HG02840 (cell line): ENCODE data around the gene TICRR.
"Not testable (repeated sequence)": the region's sequence is repeated elsewhere in the genome, so short reads cannot be mapped to it uniquely, and the experiment has no call there.

ENCODE experiments used
- ATAC-seq: cut with Tn5 transposase; IDR thresholded peaks from one replicate; pipeline ENCODE4 v1.9.1; 2021; ENCODE audit warnings: mild to moderate bottlenecking, moderate library complexity, moderate number of reproducible peaks; ENCODE audit not compliant: unreplicated experiment, low FRiP score

The TICRR gene, protein sequence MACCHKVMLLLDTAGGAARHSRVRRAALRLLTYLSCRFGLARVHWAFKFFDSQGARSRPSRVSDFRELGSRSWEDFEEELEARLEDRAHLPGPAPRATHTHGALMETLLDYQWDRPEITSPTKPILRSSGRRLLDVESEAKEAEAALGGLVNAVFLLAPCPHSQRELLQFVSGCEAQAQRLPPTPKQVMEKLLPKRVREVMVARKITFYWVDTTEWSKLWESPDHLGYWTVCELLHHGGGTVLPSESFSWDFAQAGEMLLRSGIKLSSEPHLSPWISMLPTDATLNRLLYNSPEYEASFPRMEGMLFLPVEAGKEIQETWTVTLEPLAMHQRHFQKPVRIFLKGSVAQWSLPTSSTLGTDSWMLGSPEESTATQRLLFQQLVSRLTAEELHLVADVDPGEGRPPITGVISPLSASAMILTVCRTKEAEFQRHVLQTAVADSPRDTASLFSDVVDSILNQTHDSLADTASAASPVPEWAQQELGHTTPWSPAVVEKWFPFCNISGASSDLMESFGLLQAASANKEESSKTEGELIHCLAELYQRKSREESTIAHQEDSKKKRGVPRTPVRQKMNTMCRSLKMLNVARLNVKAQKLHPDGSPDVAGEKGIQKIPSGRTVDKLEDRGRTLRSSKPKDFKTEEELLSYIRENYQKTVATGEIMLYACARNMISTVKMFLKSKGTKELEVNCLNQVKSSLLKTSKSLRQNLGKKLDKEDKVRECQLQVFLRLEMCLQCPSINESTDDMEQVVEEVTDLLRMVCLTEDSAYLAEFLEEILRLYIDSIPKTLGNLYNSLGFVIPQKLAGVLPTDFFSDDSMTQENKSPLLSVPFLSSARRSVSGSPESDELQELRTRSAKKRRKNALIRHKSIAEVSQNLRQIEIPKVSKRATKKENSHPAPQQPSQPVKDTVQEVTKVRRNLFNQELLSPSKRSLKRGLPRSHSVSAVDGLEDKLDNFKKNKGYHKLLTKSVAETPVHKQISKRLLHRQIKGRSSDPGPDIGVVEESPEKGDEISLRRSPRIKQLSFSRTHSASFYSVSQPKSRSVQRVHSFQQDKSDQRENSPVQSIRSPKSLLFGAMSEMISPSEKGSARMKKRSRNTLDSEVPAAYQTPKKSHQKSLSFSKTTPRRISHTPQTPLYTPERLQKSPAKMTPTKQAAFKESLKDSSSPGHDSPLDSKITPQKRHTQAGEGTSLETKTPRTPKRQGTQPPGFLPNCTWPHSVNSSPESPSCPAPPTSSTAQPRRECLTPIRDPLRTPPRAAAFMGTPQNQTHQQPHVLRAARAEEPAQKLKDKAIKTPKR (N-terminal part only)

DNA sequence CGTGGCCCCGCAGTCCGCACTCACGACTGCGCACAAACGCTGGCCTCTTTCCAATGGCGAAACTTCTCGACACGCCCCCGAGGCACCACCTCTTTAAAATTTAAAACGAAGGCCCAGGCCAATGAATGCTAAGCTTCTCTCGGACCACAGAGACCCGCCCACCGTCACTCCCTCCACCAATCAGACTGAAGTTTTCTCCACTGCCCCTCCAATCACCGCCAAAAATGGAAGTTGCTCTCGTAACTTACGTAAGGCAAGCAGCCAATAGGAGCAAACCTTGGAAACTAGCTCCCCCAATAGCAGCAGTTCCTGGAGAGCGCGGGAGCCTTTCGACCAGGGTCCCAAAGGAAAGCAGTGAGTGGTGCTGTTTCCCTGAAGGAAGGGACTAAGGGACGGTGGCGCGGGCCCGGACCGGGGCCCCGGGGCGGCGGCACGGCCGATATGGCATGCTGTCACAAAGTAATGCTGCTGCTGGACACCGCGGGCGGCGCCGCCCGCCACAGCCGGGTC lies at the start of gene TICRR:
Gene TICRR, plus strand, starts transcription at position 324 of the 510 bp plus-strand sequence. Its CDS starts 118 bp downstream, at position 442.
- ATAC-seq, result peak; percentile 98

DNA sequence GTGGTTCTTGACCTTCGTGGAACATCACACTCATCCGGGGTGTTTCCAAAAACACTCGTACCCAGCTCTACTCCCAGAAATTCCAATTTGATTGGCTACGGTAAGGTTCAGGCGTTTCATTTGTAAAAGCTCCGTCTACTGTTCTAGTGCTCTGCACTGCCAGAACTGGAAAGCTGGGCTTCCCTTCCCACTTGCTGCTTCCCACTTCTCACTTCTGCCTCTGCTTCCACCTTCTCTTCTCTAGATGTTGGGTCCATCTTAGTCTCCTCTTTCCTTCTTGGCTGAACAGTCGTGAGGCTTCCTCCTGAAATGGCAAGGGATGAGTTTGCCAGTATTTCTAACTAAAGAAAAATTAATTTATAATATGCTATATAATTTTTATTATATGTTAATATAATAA lies 49.1 kb upstream of the TICRR start:
- ATAC-seq, result no peak

DNA sequence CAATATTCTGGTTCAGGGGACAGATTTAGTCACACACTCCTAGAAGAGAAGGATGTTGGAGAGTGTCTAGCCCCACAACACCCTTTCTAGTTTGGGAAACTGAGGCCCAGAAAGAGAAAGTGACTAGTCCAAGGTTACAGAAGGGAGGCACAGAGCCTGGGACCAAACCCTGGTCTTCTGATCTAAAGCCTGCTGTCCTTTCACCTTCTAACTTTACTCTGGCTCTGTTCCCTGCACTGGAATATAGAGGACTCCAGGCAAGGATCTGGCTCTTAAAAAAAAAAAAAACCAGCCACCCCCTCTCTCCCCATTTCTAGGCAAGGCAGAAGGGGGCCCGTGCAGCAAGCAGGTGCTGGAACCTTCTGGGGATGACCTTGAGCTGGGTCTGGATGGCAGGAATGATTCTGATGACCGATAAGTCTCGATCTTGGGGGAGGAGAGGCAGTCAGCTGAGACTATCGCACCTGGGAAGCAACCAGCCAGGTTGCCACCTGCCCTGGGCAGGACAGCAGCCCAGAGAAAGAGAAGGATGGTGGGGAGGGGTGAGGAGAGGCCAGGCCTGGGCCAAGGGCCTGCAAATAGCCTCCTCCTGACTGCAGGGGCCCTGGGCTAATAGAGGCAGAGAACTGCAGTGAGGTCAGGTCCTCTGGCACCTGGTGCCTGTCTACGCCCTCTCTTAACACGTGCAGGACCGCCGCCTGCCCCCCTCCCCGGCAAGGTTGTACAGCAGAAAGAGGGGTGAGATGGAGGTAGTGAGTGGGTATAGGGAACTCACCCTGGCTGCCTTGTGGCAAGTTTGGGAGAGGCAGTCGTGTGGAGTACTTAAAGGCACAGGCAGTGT lies 48.4 kb upstream of the TICRR start:
- no peak for ATAC-seq

DNA sequence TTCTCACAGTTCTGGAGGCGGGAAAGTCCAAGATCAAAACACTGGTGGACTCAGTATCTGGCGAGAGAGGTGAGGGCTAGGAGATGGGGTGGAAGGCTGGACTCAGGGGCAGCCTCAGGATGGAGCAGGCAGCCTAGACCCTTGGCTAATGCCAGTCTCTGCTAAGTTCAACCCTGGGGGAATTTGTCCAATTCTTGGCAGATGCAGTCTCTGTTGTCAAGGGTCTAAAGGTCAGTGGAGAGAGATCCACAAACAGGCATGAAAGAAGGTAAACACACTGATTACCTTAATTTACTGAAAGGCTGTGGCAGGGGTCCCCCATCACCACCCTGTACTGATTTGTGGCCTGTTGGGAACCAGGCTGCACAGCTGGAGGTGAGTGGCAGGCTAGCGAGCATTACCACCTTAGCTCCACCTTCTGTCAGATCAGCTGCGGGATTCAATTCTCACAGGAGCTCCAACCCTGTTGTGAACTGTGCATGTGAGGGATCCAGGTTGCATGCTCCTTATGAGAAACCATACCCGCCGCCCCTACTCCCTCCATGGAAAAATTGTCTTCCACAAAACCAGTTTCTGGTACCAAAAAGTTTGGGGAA lies 46.4 kb upstream of the TICRR start:
- no peak for ATAC-seq

DNA sequence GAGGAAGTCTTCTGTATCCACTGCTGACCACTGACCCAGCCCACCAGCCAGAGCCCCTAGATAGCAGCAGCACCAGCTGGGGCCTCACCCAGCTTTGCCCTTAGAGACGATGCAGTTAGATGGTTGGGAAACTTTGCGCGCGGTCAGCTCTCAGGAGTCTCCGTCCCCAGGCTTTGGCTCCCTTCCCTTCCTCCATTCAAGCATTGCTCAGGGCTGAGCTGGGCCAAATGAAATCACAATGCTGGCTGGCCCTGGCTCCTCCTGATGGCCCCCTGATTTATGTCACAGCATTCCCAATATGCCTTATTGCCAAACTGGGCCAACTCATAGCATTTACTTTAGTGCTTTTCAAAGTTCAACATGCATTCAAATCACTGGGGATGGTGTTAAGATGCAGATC lies 44.3 kb upstream of the TICRR start:
- no peak for ATAC-seq

DNA sequence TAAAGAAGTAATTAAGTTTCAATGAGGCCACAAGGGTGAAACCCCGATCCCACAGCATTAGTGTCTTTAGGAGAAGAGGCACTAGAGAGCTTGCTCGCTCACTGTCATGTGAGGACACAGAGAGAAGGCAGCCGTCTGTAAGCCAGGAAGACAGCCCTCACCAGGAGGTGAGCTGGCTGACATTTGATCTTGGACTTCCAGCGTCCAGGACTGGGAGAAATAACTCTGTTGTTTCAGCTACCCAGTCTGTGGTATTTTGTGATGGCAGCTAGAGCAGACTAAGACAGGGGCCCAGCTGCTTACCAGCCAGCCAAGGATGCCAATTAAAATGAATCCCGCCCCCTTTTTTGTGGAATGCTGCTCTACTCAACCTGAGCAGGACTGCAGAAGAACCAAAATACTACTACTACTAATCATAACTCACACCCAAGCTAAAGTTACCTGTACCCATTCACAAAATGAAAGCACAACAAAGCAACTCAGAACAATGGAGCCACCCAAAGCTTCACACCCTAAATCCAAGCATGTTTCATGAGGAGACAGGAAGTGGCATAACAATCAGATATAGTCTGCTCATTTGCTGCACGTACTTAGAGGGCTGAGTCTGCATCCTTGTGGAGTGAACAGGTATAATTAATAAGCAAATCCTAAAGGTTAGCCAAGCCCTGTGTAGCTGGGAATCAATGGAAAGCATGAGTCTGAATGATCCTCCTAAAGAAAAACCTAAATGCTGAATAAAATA lies 43.3 kb upstream of the TICRR start:
- ATAC-seq, result no peak

DNA sequence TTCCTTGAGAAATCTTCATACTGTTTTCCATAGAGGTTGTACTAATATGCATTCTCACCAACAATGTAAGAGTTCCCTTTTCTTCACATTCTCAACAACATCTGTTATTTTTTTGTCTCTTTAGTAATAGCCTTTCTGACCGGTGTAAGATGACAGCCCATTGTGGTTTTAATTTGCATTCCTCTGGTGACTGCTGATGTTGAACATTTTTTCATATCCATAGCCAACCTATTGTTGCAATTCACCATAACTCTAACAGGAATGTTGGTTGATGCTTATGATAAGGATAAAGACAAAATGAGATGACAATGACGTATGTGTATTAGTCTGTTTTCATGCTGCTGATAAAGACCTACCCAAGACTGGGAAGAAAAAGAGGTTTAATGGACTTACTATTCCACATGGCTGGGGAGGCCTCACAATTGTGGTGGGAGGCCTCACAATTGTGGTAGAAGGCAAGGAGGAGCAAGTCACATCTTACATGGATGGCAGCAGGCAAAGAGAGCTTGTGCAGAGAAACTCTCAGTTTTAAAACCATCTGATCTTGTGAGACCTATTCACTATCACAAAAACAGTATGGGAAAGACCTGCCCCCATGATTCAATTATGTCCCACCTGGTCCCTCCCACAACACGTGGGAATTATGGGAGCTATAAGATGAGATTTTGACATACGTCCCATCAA lies 41.3 kb upstream of the TICRR start:
- no peak for ATAC-seq

DNA sequence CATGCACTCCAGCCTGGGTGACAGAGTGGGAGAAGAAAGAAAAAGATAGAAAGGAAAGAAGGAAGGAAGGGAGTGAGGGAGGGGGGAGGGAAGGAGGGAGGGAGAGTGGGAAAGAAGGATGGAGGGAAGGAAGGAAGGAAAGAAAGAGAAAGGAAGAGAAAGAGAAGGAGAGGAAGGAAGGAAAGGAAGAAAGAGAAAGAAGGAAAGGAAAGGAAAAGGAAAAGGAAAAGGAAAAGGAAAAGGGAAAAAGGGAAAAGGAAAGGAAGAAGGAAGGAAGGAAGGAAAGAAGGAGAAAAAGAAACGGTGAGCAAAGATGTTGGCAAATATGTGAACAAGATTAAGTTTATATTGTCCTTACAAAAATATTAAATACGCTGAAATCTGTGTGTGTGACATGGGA lies 36.2 kb upstream of the TICRR start:
- no peak for ATAC-seq

DNA sequence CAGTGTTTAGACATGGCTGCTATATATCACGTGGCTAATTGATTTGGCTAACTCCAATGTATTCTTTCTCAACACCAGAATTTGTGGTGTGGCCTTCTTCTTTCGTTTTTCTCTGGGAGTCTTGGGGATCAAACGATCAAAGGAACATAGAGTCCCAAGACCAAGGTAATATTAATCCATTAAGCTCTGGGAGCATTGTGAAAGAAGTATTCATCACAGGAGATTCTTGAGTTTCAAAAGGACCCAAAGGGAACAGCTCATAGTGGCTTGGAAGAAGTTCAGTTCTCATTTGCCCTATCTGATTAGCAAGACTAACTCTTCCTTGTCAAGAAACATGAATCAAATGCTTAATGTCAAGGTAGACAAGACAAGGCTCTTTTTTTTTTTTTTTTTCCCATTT lies 32.9 kb upstream of the TICRR start:
- no peak for ATAC-seq

DNA sequence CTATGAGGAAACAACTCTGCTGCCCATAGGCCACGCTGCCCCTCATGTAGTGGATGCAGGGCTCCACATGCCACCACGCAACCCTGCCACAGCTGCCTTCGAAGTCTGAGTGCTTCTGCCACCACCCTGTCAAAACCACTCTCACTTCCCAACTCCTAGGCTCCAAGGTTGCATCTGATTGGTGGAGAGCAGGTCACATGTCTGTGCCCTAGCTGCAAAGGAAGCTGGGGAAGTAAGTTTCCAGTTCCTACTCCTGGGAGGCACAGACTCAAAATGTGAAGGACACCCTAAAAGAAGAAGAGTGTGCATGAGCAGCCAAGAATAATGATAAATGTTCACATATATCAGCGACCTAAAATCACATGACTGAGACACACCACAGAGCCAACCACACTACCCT lies 31.9 kb upstream of the TICRR start:
- no peak for ATAC-seq

DNA sequence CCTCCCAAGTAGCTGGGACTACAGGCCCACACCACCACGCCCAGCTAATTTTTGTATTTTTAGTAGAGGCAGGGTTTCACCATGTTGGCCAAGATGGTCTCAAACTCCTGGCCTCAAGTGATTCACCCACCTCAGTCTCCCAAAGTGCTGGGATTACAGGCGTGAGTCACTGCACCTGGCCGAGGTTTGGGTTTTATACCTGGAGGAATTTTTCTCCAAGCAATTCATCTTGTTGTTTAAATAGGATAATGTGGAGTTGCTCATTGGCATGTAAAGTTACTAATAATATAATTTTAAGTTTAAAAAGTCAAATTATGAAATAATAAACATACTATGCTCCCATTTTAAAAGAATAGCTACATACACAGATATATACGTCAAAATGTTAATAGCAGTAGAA lies 26.1 kb upstream of the TICRR start:
- not testable (repeated sequence) for ATAC-seq

DNA sequence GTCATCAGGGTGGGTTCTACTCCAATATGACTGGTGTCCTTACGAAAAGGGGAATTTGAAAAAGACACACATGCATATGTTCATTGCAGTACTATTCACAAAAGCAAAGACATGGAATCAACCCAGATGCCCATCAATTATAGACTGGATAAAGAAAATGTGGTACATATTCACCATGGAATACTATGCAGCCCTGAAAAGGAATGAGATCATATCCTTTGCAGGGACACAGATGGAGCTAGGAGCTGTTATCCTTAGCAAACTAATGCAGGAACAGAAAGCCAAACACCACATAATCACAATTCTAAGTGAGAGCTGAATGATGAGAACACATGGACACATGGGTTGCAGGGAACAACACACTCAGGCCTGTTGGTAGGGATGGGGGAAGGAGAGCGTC lies 24.8 kb upstream of the TICRR start:
- ATAC-seq, result no peak

DNA sequence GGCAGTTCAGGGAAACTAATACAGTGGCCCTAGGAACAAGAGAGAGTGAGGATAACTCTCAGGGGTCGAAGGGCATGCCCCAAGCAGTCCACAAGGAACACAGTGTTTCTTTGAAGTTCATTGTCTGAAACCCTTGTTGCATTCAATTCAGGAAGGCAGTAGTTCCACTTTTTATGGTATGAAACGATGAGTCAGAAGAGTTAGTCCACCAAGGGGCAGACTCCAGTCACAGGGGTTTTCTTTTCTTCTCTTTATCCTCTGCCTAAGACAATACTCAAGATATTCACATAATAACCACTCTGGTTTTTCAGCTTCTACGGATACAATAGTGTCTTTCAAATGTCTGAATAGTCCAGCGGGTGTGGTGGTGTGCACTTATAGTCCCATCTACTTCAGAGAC lies 23.7 kb upstream of the TICRR start:
- no peak for ATAC-seq

DNA sequence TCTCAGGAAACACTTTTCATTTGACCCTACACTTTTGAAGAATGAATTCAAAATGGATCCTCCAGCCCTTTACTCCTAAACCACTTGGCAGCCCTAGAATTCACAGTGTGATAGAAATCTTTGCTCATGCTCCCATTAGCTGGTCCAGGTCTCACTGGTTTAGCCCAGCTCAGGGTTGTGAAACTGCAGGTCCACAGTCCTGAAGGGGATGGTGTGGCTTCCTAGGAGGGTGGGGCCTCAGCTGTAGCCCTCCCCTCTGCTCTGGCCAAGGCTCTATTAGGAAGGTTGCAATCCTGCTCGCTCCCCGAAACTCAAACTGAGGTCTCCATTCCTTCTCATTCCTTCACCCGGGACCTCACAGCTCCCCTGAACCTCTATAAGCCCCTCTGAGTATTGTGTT lies 21.6 kb upstream of the TICRR start:
- no peak for ATAC-seq

DNA sequence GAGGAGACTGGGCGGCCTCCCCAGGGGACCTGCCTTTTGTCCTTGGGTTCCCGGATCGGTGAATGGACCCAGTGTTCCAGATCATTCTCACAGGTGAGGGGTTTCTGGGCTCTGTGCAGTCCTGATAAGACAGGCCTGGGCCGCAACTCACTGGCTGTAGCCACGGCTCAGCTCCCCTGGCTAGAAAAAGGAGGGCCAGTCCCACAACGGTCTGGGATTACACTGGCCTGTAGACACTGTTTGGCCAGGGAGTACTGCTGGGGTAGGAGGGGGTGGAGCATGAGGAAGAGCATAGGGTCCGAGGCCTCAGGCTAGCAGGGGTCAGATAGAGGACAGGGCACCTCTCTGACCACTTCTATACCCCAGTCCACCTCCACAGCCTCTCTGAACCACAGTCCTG lies 21.0 kb upstream of the TICRR start:
- ATAC-seq, result no peak

DNA sequence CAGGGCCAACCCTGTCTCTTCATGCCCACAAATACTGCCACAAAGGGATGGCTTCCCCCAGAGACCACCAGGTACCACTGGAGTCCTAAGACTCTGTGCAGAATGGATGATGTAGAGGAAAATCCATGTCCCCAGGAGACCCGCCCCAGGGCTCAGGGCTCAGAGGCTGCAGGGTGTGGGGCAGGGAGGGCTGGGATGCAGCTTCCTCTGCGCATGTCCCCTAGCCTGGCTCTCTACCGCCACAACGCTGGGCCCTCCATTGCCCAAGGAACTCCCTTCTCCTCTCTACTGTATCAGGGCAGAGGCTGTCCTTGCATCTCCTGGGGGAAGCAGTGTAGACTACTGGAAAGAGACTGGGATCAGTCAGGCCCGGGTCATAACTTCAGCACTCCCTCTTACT lies 19.5 kb upstream of the TICRR start:
- ATAC-seq, result no peak

DNA sequence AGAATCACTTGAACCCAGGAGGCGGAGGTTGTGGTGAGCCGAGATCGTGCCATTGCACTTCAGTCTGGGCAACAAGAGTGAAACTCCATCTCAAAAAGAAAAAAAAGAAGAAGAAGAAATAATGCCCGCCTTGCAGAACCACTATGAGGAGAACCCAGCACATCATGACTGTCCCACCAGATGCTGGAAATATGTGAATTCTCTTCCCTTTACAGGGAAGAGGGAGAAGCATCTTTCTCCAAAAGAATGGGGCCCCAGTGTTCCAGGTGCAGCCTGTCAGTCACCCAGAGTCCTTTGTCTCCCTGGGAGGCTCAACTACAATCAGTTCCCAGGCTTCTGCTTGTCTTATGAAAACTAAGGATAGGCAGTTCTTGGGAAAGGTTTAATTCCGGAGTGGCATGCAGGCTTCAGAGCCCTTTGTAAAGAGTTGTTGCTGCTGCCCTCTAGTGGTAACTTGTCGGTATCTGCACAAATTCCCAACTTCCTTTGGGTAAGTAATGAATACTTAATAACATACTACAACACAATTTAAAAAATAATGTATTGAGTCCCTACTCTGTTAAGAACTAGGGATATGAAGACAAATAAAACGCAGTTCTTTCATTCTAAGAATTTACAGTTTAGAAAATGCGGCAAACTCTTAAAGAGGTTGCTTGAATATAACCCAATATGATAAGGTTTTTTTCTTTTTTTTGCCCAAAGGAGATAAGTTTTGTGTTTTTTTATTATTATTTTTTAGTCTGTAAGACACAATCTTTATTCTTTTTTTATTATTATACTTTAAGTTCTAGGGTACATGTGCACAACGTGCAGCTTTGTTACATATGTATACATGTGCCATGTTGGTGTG lies 18.6 kb upstream of the TICRR start:
- ATAC-seq, result no peak
